Spleen (tissue), 7 donors: Measurements from ENCODE around the gene NFIA.

Experiments used
- POLR2A ChIP-seq, 3 donors: fragments of 450-650 bp; IDR thresholded peaks; one replicate each; pipeline ENCODE4 v1.5.1; 2017; ENCODE audit warnings: antibody characterized with exemption in 3 of 3, mild to moderate bottlenecking in 1 of 3
- TF ChIP-seq, protein P1 (sequence below), 11 experiments: fragments of 200-600 bp in 7 of 11; fragments of 450-650 bp in 4 of 11; sonication (generic) in 4 of 11; IDR thresholded peaks in 8 of 11; conservative IDR thresholded peaks in 3 of 11; 1 replicate in 7 of 11; 2 replicates in 4 of 11; pipeline versions ENCODE4 v1.4.0 to v1.8.0; 2016 to 2021; ENCODE audit warnings: antibody characterized with exemption in 11 of 11, inconsistent platforms in 4 of 11, mild to moderate bottlenecking in 1 of 11
- donor health status: DM: no; HTN: no; CAD: no; lungs with moderate emphysema.
- donor health status: DM: no; HTN: no; CAD: no.
- donor health status: DM: no; HTN: no; CAD: no.

GRCh38 chr1:61494000-61494399 lies 411.6 kb downstream of the NFIA start:
- TF ChIP-seq POLR2A (IDR thresholded peaks at IDR 0.05), result no peak
- TF ChIP-seq, protein P1, sequence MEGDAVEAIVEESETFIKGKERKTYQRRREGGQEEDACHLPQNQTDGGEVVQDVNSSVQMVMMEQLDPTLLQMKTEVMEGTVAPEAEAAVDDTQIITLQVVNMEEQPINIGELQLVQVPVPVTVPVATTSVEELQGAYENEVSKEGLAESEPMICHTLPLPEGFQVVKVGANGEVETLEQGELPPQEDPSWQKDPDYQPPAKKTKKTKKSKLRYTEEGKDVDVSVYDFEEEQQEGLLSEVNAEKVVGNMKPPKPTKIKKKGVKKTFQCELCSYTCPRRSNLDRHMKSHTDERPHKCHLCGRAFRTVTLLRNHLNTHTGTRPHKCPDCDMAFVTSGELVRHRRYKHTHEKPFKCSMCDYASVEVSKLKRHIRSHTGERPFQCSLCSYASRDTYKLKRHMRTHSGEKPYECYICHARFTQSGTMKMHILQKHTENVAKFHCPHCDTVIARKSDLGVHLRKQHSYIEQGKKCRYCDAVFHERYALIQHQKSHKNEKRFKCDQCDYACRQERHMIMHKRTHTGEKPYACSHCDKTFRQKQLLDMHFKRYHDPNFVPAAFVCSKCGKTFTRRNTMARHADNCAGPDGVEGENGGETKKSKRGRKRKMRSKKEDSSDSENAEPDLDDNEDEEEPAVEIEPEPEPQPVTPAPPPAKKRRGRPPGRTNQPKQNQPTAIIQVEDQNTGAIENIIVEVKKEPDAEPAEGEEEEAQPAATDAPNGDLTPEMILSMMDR (IDR thresholded peaks at IDR 0.05 in 8 of 11, conservative IDR thresholded peaks at IDR 0.05 in 3 of 11), result no peak
